Measurements from ENCODE around the gene TPSD1.

DNA sequence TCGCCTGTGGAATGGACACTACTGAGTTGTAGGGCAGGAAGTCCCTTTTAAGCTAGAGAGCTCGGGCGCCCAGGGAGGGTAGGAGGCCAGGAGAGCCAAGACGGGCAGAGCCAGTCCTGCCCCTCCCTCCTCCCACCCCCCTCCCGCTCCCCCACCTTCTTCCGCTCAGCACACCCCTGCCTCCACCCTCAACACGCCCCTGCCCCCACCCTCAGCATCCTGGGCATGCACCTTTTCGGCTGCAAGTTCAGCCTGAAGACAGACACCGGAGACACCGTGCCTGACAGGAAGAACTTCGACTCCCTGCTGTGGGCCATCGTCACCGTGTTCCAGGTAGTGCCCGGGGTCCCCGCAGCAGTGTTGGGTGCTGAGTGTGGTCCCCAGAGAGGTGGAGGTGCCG, 49.1 kb upstream of the TPSD1 start:
- TF ChIP-seq, protein P1, sequence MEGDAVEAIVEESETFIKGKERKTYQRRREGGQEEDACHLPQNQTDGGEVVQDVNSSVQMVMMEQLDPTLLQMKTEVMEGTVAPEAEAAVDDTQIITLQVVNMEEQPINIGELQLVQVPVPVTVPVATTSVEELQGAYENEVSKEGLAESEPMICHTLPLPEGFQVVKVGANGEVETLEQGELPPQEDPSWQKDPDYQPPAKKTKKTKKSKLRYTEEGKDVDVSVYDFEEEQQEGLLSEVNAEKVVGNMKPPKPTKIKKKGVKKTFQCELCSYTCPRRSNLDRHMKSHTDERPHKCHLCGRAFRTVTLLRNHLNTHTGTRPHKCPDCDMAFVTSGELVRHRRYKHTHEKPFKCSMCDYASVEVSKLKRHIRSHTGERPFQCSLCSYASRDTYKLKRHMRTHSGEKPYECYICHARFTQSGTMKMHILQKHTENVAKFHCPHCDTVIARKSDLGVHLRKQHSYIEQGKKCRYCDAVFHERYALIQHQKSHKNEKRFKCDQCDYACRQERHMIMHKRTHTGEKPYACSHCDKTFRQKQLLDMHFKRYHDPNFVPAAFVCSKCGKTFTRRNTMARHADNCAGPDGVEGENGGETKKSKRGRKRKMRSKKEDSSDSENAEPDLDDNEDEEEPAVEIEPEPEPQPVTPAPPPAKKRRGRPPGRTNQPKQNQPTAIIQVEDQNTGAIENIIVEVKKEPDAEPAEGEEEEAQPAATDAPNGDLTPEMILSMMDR (IDR thresholded peaks at IDR 0.05): no peak
- TF ChIP-seq SIN3A (IDR thresholded peaks at IDR 0.05; ENCODE audit: borderline replicate concordance, insufficient read depth, low read depth, low read length) (no peak), TCF7L2 (IDR thresholded peaks at IDR 0.05; ENCODE audit: low read depth, low read length) (no peak), POLR2AphosphoS5 (IDR thresholded peaks at IDR 0.05; ENCODE audit: low read depth, low read length) (no peak)

Data from Panc1 (cell line).